ENCODE measurements around the gene CAMK2B. TPM values are rescaled to one million over a fixed set of nuclear protein-coding genes. Genes with fewer than 3 reads are reported as not detected.

The CAMK2B gene
- total and polyA plus RNA-seq, 2 experiments from 2014 or later: not detected

GRCh38 chr7:44184873-44185446 lies 140.4 kb downstream of the CAMK2B start (continued):
- TF ChIP-seq ZNF462 (CRISPR knock-in tag; IDR thresholded peaks at IDR 0.05) (no peak), ETS1 (IDR thresholded peaks at IDR 0.05) (no peak), EZH2 (IDR thresholded peaks at IDR 0.05; ENCODE audit: low read depth, unreplicated experiment) (no peak)

GRCh38 chr7:44184206-44184872 lies 141.1 kb downstream of the CAMK2B start:
- Histone ChIP-seq H4K20me1 (replicated peaks; ENCODE audit: insufficient read depth) (no peaks in the 10 kb centered on the region), H3K4me2 (no peak overlapping the region), H3K79me2 (replicated peaks; ENCODE audit: insufficient read depth) (no peaks in the 10 kb centered on the region), H3K9me2 (ENCODE audit: insufficient read depth) (0 out of 2 replicates have a peak, but pooled peaks cover 12% of the 10 kb centered on the region), H3K27me3 (ENCODE audit: insufficient read depth) (no peaks in the 10 kb centered on the region), H3K27ac (ENCODE audit: low read depth) (no peak overlapping the region), H3K4me3 (no peak overlapping the region), H2AFZ (no peak overlapping the region), H3K36me3 (ENCODE audit: insufficient read depth) (no peaks in the 10 kb centered on the region), H3F3A (replicated peaks; ENCODE audit: low read depth) (no peaks in the 10 kb centered on the region), H3K4me1 (ENCODE audit: insufficient read depth) (no peaks in the 10 kb centered on the region)
- Mint-ChIP-seq H3K27ac (no peak overlapping the region), H3K9me3 (peaks cover 13% of the 10 kb centered on the region), H3K4me1 (peaks cover 20% of the 10 kb centered on the region), H3K27me3 (ENCODE audit: insufficient read depth, low read depth, poor library complexity) (peaks cover 13% of the 10 kb centered on the region), H3K36me3 (ENCODE audit: low read depth) (no peaks in the 10 kb centered on the region; the same call in 2 of the 3 replicates), H3K4me3 (no peak overlapping the region)
- ATAC-seq: peak; percentile 63
- DNase-seq (ENCODE audit: low spot score): no peak
- TF ChIP-seq ZNF462 (CRISPR knock-in tag; IDR thresholded peaks at IDR 0.05) (no peak), NANOG (IDR thresholded peaks at IDR 0.05; ENCODE audit: borderline replicate concordance) (no peak)

All from GM23338 (cell line).